ENCODE data around the gene RAB11FIP3. TPM values are rescaled to one million over a fixed set of nuclear protein-coding genes. Genes with fewer than 3 reads are reported as not detected.

The RAB11FIP3 gene
- total RNA-seq, 8 experiments from 2014 or later, result 13.6 to 32.6 (median 25.2) TPM

DNA sequence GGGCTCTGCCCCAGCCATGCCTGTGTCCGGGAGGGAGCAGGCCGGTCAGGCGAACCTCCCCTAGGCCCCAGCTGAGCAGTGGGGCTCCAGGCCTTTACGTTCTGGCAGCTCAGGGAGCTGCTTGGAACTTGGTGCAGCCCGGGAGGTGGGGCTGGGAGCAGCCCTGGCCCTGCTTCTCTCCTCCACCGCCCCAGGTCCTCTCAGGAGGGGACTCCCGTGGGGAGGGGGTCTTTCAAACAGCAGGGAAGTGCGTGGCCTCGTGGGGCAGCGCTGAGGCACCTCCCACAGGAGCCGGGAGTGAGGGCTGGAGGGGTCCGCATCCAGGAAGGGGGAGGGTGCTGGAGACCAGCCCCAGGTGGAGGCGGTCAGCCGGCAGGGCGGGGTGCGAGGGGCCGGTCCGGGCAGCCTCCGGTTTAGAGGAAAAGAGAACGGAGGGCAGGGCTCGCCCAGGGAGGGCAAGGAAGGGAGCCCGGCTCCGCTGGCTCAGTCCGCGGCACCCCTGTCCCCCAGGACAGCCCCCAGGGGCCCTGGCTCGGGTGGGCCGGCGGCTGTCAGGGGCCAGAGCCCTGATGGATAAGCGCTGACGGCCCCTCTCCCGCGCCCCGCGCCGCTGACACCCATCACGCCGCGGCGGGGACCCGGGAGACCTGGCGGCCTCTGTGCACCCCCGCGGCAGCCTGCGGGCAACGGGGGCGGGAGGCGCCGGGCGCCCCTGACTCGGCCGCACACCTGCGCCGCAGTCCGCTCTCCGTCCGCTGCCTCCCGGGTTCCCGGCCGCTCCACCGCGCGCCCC, 134.2 kb downstream of the RAB11FIP3 start:
- WGBS, 10 experiments, result 8 to 40% (median 20%) methylated on average over 1 to 12 of the region's 62 CpGs; no CpG with 5 or more reads in 7 of the 10 experiments
- ATAC-seq (replicated peaks in 6 of 8), result peak in 6 of 8 experiments; percentile 6 to 35 (median 13)
- H3K4me3 ChIP-seq, result peak overlapping the region in 4 of 5 donors; percentile 6 to 12 (median 10)
- no peak overlapping the region for H3K27ac ChIP-seq
- in situ Hi-C loops (cut with MboI; ENCODE audit: low pct_unique_long_range_greater_than_20kb in 2 of 9, low sequenced_read_pairs in 9 of 9, unreplicated experiment in 9 of 9), result no loop called here
- H3K4me1 ChIP-seq (replicated peaks in 1 of 2), result peaks cover 26 to 27% of the 10 kb centered on the region in 2 donors

DNA sequence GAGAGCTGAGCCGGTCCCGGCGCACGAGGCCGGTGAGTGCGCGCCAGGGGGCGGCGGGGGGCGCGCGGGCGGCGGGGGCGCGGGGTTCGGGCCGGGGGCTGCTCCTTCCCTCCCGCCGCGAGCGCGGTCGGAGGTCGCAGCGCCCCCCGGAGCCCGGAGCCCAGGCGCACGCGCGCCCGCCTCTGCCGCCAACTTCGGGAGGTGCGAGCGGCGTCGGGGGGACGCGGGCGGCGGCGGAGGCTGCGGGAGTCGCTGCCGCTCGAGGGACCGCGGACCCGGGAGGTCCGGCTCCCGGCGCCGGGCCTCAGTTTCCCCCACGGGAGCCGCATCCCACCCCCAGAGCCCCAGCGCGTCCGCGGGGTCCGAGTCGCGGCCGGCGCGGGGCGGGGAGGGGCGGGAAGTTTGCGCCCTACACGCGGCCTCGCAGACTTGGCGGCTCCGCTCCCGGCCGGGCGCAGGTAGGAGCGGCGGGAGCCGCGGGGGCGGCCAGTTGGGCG, 134.8 kb downstream of the RAB11FIP3 start, which contains the start of gene PRR35:
Gene PRR35 (plus strand): TSS at position 191 of the 497 bp plus-strand sequence. CDS start 2,901 bp downstream, outside the sequence.
- WGBS, 10 experiments, result no CpG with 5 or more reads among the region's 84 CpGs
- H3K27ac ChIP-seq, result no peak within 1 kb of the TSS
- H3K4me1 ChIP-seq (replicated peaks in 1 of 2), result peaks cover 26 to 34% of the 10 kb centered on the region in 2 donors
- no peak for ATAC-seq (replicated peaks in 6 of 8)
- in situ Hi-C loops (cut with MboI; ENCODE audit: low pct_unique_long_range_greater_than_20kb in 2 of 9, low sequenced_read_pairs in 9 of 9, unreplicated experiment in 9 of 9), result no loop called here
- H3K4me3 ChIP-seq, result peak within 1 kb of the TSS in 4 of 5 donors; percentile 6 to 12 (median 10)

DNA sequence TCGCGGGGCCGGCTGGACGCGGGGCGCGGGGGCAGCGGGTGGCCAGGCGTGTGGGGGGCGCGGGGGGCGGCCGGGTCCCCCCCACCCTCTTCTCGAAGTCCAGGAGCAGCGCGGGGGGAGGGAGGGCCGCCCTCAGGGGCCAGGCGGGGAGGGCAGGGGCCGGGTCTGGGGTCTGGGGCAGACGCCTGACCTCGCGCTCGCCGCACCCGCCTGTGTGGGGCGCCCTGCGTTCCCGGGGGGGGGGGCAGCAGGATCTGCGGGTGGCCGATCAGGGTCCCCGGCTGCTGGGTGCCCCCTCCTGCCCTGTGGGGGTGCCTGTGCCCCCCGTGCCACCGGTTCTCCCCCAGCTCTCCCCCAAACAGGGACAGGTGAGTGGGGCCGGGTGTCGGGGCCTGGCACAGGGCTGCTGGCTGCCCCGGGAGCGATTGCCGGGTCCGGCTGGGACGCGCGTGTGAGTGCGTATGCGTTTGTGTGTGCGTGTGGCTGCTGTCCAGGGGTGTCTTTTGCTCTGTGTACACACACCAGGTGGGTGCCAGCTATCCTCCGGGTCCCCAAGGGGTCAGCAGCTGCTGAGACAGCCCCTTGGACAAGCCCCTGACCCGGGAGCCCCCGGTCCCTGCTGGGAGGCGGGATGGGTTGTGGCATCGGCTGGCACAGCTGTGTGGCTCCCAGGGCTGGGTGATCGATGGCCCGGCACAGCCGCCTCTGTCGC, 135.4 kb downstream of the RAB11FIP3 start:
- WGBS, 10 experiments, result no CpG with 5 or more reads among the region's 54 CpGs
- Histone ChIP-seq H3K27ac (no peak overlapping the region), H3K4me3 (no peak overlapping the region), H3K4me1 (replicated peaks in 1 of 2) (peaks cover 26 to 40% of the 10 kb centered on the region in 2 donors)
- ATAC-seq (replicated peaks in 6 of 8), result no peak
- in situ Hi-C loops (cut with MboI; ENCODE audit: low pct_unique_long_range_greater_than_20kb in 2 of 9, low sequenced_read_pairs in 9 of 9, unreplicated experiment in 9 of 9), result no loop called here

DNA sequence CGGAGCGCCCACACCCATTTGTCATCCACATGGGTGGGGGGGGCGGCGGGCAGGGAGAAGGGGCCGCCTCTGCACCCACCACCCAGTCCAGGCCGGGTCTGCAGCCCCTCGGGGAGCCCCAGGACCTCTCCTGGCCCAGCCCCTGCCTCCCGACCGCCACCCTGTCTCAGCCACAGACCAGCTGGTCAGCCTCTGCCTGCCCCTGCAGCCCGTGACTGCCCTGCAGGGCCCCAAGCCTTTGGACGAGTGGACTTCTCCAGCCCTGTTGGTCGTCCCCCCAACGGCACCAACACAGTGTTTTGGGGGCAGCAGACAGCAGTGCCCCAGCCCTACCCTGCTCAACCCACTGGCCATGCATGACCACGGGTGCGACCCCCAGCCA, 136.0 kb downstream of the RAB11FIP3 start:
- WGBS, 10 experiments, result no CpG with 5 or more reads among the region's 15 CpGs
- no peak overlapping the region for H3K27ac ChIP-seq

DNA sequence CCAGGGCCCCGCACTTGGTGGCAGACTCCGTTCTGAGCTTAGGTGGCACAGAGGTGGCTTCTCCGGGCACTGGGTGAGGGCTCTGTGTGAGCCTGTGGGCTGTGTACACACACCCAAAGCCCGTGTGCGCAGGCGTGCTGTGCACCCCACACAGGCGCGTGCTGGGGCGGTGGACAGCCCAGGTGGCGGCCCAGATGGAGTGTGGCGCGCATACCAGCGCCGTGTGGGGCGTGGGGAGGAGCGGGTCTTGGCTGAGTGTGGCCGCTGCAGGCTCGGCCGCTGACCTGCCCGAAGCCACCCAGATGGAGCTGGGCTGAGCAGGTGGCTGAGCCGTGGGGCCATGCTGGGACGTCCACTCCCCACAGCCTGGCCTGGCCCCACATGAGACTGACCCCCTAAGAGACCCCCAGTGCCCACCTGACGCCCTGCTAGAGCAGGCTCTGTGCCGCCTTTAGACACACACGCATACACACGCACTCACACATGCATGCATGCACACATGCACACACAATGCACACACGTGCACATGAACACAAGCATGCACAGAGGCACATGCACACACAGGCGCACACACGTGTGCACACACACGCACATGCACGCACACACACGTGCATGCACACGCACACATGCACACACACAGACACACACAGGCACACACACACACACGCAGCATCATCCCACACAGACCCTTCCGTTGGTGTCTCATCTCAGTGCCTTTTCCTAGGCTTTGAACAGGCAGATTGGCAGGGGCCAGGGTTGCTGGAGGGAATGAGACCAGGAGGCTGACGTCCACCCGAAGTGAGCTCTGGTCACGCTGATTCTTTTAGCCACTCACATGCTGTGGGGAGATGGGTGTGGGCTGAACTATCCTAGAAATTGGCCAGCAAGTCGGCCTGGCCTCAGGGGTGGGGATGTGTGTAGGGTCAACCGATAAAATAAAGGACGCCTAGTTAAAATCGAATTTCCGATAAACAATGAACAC, 136.8 kb downstream of the RAB11FIP3 start:
- H3K4me1 ChIP-seq (replicated peaks in 1 of 2), result peaks cover 40 to 53% of the 10 kb centered on the region in 2 donors
- WGBS, 10 experiments, result 53 to 87% (median 68%) methylated on average over 2 to 5 of the region's 43 CpGs; no CpG with 5 or more reads in 5 of the 10 experiments
- no peak for ATAC-seq (replicated peaks in 6 of 8)
- in situ Hi-C loops (cut with MboI; ENCODE audit: low pct_unique_long_range_greater_than_20kb in 2 of 9, low sequenced_read_pairs in 9 of 9, unreplicated experiment in 9 of 9), result no loop called here
- H3K4me3 ChIP-seq, result no peak overlapping the region
- no peak overlapping the region for H3K27ac ChIP-seq

More for the DNA sequence above, 136.0 kb downstream of the RAB11FIP3 start:
- no peak overlapping the region for H3K4me3 ChIP-seq
- ATAC-seq (replicated peaks in 6 of 8), result no peak
- in situ Hi-C loops (cut with MboI; ENCODE audit: low pct_unique_long_range_greater_than_20kb in 2 of 9, low sequenced_read_pairs in 9 of 9, unreplicated experiment in 9 of 9), result no loop called here
- H3K4me1 ChIP-seq (replicated peaks in 1 of 2), result peaks cover 31 to 45% of the 10 kb centered on the region in 2 donors

DNA sequence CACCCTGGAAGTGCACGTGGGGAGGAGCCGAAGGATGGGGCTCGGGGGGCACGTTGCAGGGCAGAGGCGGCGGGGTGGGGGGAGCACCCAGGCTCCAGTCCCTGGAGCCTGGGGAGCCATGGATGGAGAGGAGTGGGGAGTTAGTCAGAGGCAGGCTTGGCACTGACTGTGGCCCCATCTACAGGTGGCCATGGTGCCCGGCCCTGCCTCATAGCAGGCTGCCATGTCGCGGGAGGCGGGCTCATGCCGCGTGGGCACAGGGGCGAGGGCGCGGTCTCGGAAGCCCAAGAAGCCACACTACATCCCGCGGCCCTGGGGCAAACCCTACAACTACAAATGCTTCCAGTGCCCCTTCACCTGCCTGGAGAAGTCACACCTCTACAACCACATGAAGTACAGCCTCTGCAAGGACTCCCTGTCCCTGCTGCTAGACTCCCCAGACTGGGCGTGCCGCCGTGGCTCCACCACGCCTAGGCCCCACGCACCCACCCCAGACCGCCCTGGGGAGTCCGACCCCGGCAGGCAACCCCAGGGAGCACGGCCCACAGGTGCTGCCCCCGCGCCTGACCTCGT, 137.7 kb downstream of the RAB11FIP3 start:
- H3K4me1 ChIP-seq (replicated peaks in 1 of 2), result peaks cover 40 to 53% of the 10 kb centered on the region in 2 donors
- no CpG with 5 or more reads among the region's 30 CpGs for WGBS, 10 experiments
- H3K4me3 ChIP-seq, result no peak overlapping the region
- no peak overlapping the region for H3K27ac ChIP-seq
- ATAC-seq (replicated peaks in 6 of 8), result no peak
- in situ Hi-C loops (cut with MboI; ENCODE audit: low pct_unique_long_range_greater_than_20kb in 2 of 9, low sequenced_read_pairs in 9 of 9, unreplicated experiment in 9 of 9), result no loop called here

DNA sequence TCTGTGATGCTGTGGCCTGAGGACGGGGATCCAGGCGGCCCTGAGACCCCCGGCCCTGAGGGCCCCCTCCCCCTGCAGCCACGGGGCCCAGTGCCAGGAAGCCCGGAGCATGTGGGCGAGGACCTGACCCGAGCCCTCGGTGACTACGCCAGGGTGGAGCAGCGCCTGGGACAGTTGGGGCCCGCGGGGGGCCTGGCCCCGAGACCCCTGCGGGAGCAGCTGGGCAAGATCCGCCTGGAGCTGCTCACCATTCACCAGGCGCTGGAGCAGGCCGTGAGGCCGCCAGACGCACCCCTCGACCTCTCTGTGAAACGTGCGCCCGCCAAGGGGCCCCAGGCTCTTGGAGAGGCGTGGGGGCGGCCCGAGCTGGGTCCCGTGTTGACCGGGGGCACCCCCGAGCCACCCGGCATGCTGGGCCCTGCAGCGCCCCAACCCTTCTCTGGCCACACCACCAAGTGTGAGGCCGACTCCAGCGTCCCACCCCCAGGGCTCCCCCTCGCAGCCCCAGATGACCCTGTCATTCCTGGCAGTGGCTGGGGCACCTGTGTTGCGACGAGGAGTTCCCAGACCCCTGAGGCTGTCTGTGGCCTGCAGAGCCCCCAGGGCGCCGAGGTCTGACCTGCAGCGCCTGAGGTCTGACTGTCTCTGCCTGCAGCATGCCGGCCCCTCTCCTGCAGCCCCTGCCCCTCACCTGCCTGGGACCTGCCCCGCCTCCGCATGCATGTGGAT, 139.4 kb downstream of the RAB11FIP3 start:
- in situ Hi-C loops (cut with MboI; ENCODE audit: low pct_unique_long_range_greater_than_20kb in 2 of 9, low sequenced_read_pairs in 9 of 9, unreplicated experiment in 9 of 9), result no loop called here
- H3K4me3 ChIP-seq, result no peak overlapping the region
- WGBS, 10 experiments, result 70 to 90% methylated on average over 2 to 4 of the region's 42 CpGs; no CpG with 5 or more reads in 8 of the 10 experiments
- peak overlapping the region in 1 of 2 donors; percentile 80 for H3K27ac ChIP-seq
- peaks cover 39 to 44% of the 10 kb centered on the region in 2 donors for H3K4me1 ChIP-seq (replicated peaks in 1 of 2)
- ATAC-seq (replicated peaks in 6 of 8), result no peak

DNA sequence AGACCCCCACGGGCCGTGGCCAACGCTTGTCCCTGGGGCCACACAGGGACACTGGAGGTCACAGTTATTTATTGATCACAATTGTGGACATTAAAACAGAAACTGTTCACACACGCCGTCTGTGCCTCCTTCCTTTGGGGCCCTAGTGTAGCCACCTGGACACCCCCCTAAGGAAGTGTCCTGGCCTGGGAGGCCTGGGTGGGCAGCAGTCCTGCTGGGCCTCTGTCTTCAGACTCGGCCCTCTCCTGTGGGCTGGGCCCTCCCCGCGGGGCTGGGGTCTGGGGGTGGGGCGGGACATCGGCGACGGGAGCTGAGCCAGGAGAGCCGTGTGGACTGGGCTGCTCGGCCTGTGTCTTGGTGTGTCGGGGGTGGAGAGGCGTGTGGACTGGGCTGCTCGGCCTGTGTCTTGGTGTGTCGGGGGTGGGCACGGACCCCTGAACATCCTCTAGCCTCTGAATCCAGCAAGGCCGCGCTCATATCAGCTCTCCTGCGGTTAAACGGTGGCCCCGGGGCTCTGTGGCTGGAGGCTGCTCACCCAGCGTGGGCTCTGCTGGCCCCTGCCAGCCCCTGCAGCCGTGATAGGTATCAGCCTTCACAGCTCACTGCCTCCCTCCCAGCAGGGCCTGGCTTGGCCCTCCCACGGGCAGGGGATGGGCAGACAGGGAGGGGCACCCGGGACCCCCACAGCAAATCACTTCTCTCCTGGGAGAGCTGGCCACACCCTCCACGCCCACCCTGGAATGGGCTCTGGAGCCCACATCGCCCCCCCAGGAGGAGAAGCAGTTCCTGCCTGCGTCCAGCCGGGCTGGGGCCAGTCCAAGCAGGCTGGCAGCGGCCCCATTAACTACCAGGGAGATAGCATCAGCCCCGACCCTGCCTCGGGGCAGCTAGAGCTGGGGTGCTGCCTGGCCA, 140.2 kb downstream of the RAB11FIP3 start:
- WGBS, 10 experiments, result 0 to 90% methylated on average over 1 to 2 of the region's 35 CpGs; no CpG with 5 or more reads in 8 of the 10 experiments
- peak in 5 of 8 experiments; percentile 52 to 77 (median 66) for ATAC-seq (replicated peaks in 6 of 8)
- in situ Hi-C loops (cut with MboI; ENCODE audit: low pct_unique_long_range_greater_than_20kb in 2 of 9, low sequenced_read_pairs in 9 of 9, unreplicated experiment in 9 of 9), result no loop called here
- Histone ChIP-seq H3K4me3 (no peak overlapping the region), H3K4me1 (replicated peaks in 1 of 2) (peaks cover 40 to 41% of the 10 kb centered on the region in 2 donors), H3K27ac (peak overlapping the region in 1 of 2 donors; percentile 80)

DNA sequence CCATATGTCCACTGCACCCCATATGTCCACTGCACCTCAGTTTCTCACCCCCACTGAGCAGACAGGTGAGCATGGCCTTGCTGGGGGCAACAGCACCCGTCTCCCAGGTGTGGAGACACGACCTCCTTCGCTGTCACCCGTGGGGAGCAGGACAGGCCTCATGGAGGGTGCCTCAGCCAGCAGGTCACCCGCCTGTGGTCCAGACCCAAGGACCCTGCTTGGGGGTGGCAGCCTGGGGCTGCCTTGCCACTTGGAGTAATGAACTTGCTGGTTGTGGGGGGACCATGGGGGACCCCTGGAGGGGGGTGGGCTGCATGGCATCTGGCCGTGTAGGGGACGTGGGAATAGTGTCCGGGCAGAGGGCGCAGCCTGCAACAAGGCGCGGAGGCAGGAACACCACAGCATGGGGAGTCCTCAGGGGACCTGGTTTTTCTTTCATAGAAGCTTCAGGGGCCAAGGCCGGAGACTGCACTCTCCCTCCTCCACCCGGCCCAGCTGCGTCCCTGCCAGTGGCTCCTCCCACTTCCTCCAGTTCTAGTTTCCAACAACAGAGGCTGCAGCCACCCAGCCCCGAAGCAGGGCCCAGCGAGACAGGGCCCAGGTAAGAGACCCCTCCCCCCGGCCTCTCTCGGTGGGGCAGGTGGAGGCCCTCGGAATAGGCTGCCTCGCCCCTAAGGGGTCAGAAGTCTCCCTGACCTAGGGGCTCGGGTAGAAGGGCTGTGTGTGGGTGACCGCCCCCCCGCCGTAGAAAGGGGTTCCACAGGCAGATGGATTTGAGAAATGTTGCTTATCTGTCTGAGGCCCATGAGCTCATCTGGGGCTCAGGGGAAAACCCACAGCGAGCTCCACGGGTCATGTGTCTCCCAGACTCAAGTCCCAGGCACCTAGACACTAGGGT, 141.3 kb downstream of the RAB11FIP3 start, which contains the start of gene NHLRC4:
Gene NHLRC4 (plus strand): TSS at position 531 of the 898 bp plus-strand sequence. CDS start 1,043 bp downstream, outside the sequence.
- ATAC-seq (replicated peaks in 6 of 8), result peak; percentile 21 to 56 (median 45)
- in situ Hi-C loops (cut with MboI; ENCODE audit: low pct_unique_long_range_greater_than_20kb in 2 of 9, low sequenced_read_pairs in 9 of 9, unreplicated experiment in 9 of 9), result no loop called here
- H3K4me3 ChIP-seq, result peak within 1 kb of the TSS in 1 of 5 donors; percentile 4
- WGBS, 10 experiments, result 0 to 22% (median 0%) methylated on average over 1 to 6 of the region's 26 CpGs; no CpG with 5 or more reads in 7 of the 10 experiments
- peak within 1 kb of the TSS in 1 of 2 donors; percentile 80 for H3K27ac ChIP-seq
- H3K4me1 ChIP-seq (replicated peaks in 1 of 2), result peaks cover 38% of the 10 kb centered on the region in 2 donors

Measured in motor neuron (in vitro differentiated cells).